Lower leg skin (tissue), 3 donors: ENCODE data around the gene USP33.

ENCODE experiments used
- POLR2A ChIP-seq, 2 donors: fragments of 450-650 bp; IDR thresholded peaks; one replicate each; pipeline ENCODE4 v1.6.1; 2016 to 2017; ENCODE audit warnings: antibody characterized with exemption in 2 of 2, mild to moderate bottlenecking in 1 of 2, moderate library complexity in 1 of 2
- TF ChIP-seq, protein P1 (sequence below), 3 donors: fragments of 450-650 bp; IDR thresholded peaks; one replicate each; pipeline ENCODE4 v1.5.1; 2016; ENCODE audit warnings: antibody characterized with exemption in 3 of 3, mild to moderate bottlenecking in 3 of 3, moderate library complexity in 2 of 3

DNA sequence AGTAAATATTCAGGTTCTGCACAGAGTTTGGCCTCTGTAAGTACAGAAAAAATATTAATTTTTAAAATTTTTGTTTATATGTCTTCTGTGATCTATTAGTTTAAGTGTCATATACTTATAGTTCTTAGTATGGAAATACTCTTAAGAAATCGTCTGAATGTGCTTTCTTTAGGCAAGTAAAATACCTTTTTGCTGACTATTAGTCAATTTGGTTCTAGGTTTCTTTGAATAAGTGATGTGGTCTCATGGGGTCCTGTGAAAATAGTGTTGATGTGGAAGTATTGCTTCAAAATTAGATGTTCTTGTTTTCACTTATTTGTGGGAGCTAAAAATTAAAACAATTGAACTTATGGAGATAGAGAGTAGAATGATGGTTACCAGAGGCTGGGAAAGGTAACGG, 43.7 kb upstream of the USP33 start:
- TF ChIP-seq, protein P1, sequence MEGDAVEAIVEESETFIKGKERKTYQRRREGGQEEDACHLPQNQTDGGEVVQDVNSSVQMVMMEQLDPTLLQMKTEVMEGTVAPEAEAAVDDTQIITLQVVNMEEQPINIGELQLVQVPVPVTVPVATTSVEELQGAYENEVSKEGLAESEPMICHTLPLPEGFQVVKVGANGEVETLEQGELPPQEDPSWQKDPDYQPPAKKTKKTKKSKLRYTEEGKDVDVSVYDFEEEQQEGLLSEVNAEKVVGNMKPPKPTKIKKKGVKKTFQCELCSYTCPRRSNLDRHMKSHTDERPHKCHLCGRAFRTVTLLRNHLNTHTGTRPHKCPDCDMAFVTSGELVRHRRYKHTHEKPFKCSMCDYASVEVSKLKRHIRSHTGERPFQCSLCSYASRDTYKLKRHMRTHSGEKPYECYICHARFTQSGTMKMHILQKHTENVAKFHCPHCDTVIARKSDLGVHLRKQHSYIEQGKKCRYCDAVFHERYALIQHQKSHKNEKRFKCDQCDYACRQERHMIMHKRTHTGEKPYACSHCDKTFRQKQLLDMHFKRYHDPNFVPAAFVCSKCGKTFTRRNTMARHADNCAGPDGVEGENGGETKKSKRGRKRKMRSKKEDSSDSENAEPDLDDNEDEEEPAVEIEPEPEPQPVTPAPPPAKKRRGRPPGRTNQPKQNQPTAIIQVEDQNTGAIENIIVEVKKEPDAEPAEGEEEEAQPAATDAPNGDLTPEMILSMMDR (IDR thresholded peaks at IDR 0.05), result no peak
- TF ChIP-seq POLR2A (IDR thresholded peaks at IDR 0.05), result no peak
